Measurements from ENCODE around the gene CUL4A. TPM values are rescaled to one million over a fixed set of nuclear protein-coding genes. Genes with fewer than 3 reads are reported as not detected.

CUL4A gene
- total and polyA plus RNA-seq, 2 donors (not counting 3 experiments of a cell fraction or from before 2014, with no cell fraction given): 37.9 to 80.0 TPM

DNA sequence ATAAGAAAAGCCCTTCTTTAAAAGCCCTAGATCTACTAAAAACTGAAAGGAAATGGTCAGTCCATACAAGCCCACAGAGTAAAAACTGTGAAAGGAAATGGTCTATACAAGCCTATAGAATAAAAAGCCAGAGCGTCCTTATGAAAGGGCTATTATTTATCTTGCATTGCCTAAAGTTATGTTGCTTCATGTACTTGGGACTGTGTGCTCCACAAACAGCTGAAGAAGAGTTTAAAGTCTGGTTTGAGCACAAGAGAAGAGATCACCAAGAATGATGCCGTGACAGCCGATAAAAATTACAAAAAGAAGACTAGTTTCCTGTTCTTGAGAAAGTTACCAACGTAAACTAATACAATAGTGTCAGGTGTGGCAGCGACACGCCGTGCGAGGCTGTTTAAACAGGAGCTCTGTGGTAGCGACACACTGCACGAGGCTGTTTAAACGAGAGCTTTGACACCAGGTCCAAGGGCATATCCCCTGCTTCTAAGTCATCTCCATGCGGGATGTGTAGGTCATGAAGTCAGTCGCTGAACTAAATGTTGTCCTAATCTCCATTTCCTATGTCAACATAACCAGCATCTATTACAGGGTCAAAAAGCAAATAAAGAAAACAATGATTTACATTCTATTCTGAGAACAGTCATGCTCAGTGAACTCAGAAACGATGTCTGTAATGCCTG, 25.8 kb upstream of the CUL4A start:
- Histone ChIP-seq H3K4me3 (replicated peaks in 1 of 3; ENCODE audit: insufficient read depth in 1 of 3, low read depth in 1 of 3, low read length in 3 of 3) (no peak overlapping the region), H3K9me1 (replicated peaks; ENCODE audit: control insufficient read depth, extremely low read depth, insufficient read depth, low read length) (no peaks in the 10 kb centered on the region), H3K9me3 (replicated peaks; ENCODE audit: control insufficient read depth, insufficient read depth, low read length) (no peaks in the 10 kb centered on the region), H3K79me2 (ENCODE audit: control insufficient read depth, insufficient read depth, low read length) (peaks cover 19% of the 10 kb centered on the region), H3K4me1 (ENCODE audit: control insufficient read depth, extremely low read depth, insufficient read depth, low read length) (peaks cover 47% of the 10 kb centered on the region), H3K27ac (ENCODE audit: insufficient read depth, low read depth, low read length) (peak overlapping the region; percentile 41), H3K36me3 (ENCODE audit: control insufficient read depth in 2 of 2, extremely low read depth in 1 of 2, insufficient read depth in 2 of 2, low read length in 2 of 2) (peaks cover 14 to 21% of the 10 kb centered on the region in 2 experiments), H3K4me2 (ENCODE audit: insufficient read depth, low read length) (no peak overlapping the region), H4K20me1 (replicated peaks; ENCODE audit: control insufficient read depth, extremely low read depth, insufficient read depth, low read length) (no peaks in the 10 kb centered on the region), H3K9ac (replicated peaks; ENCODE audit: extremely low read depth, insufficient read depth, low read length) (peak overlapping the region; percentile 2), H2AFZ (ENCODE audit: low read depth, low read length) (no peak overlapping the region), H3K27me3 (ENCODE audit: control insufficient read depth in 2 of 2, insufficient read depth in 2 of 2, low read length in 2 of 2) (no peaks in the 10 kb centered on the region)
- peak; percentile 48 for DNase-seq (ENCODE audit: low read depth, low spot score)
- ChIA-PET POLR2A (no interaction called here), CTCF (interaction anchor here (1.0 kb wide), 1 partner anchor 14 kb away, joined by 3 read pairs; no protein-coding TSS in a partner anchor)
- peak; percentile 72 for FAIRE-seq
- dilution Hi-C loops (cut with MboI; ENCODE audit: extremely low pct_ligation_motif_present, low sequenced_read_pairs) (no loop called here), intact Hi-C loops (cut with micrococcal nuclease) (no loop called here)
- BruUV-seq (replicated peaks): no TSS peak
- TF ChIP-seq POLR2AphosphoS5 (IDR thresholded peaks at IDR 0.05; ENCODE audit: insufficient read depth, low read depth, low read length) (peak; percentile 52), FOS (IDR thresholded peaks at IDR 0.05; ENCODE audit: borderline replicate concordance, insufficient read depth, low read length) (peak; percentile 24), POLR2A (IDR thresholded peaks at IDR 0.05; ENCODE audit: low read depth, low read length) (no peak), EZH2 (IDR thresholded peaks at IDR 0.05; ENCODE audit: borderline replicate concordance, low read depth, low read length, severe bottlenecking) (no peak)
- TF ChIP-seq, protein P1, sequence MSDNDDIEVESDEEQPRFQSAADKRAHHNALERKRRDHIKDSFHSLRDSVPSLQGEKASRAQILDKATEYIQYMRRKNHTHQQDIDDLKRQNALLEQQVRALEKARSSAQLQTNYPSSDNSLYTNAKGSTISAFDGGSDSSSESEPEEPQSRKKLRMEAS (IDR thresholded peaks at IDR 0.05; ENCODE audit: insufficient read depth, insufficient read length): no peak

- no TSS peak for BruUV-seq (replicated peaks)
- H2AFZ ChIP-seq (ENCODE audit: low read depth, low read length): no peak overlapping the region
- peaks cover 19% of the 10 kb centered on the region for H3K79me2 ChIP-seq (ENCODE audit: control insufficient read depth, insufficient read depth, low read length)
- ChIA-PET CTCF (no interaction called here), POLR2A (no interaction called here)
- no peak overlapping the region for H3K9ac ChIP-seq (replicated peaks; ENCODE audit: extremely low read depth, insufficient read depth, low read length)
- peaks cover 8 to 20% of the 10 kb centered on the region in 2 experiments for H3K36me3 ChIP-seq (ENCODE audit: control insufficient read depth in 2 of 2, extremely low read depth in 1 of 2, insufficient read depth in 2 of 2, low read length in 2 of 2)
- no peaks in the 10 kb centered on the region for H4K20me1 ChIP-seq (replicated peaks; ENCODE audit: control insufficient read depth, extremely low read depth, insufficient read depth, low read length)
- no peak for FAIRE-seq
- no peaks in the 10 kb centered on the region for H3K9me3 ChIP-seq (replicated peaks; ENCODE audit: control insufficient read depth, insufficient read depth, low read length)
- no peaks in the 10 kb centered on the region for H3K9me1 ChIP-seq (replicated peaks; ENCODE audit: control insufficient read depth, extremely low read depth, insufficient read depth, low read length)
- dilution Hi-C loops (cut with MboI; ENCODE audit: extremely low pct_ligation_motif_present, low sequenced_read_pairs) (no loop called here), intact Hi-C loops (cut with micrococcal nuclease) (no loop called here)
- H3K4me2 ChIP-seq (ENCODE audit: insufficient read depth, low read length): no peak overlapping the region
- no peak overlapping the region for H3K4me3 ChIP-seq (replicated peaks in 1 of 3; ENCODE audit: insufficient read depth in 1 of 3, low read depth in 1 of 3, low read length in 3 of 3)
- TF ChIP-seq FOS (IDR thresholded peaks at IDR 0.05; ENCODE audit: borderline replicate concordance, insufficient read depth, low read length) (no peak), MYC (IDR thresholded peaks at IDR 0.05; ENCODE audit: low read depth, low read length) (no peak), JUN (IDR thresholded peaks at IDR 0.05; ENCODE audit: borderline replicate concordance, insufficient read depth, insufficient read length, low read depth) (no peak), EZH2 (IDR thresholded peaks at IDR 0.05; ENCODE audit: borderline replicate concordance, low read depth, low read length, severe bottlenecking) (no peak), POLR2AphosphoS5 (IDR thresholded peaks at IDR 0.05; ENCODE audit: insufficient read depth, low read depth, low read length) (no peak), CTCF (IDR thresholded peaks at IDR 0.05; ENCODE audit: extremely low read depth in 1 of 2, insufficient read depth in 1 of 2, low read depth in 1 of 2, low read length in 2 of 2) (no peak), POLR2A (IDR thresholded peaks at IDR 0.05; ENCODE audit: low read depth, low read length) (no peak), GATA2 (IDR thresholded peaks at IDR 0.05; ENCODE audit: insufficient read depth, insufficient read length, low read depth, low read length) (no peak)
- TF ChIP-seq, protein P1 (IDR thresholded peaks at IDR 0.05; ENCODE audit: insufficient read depth, insufficient read length): no peak
- no peaks in the 10 kb centered on the region for H3K27me3 ChIP-seq (ENCODE audit: control insufficient read depth in 2 of 2, insufficient read depth in 2 of 2, low read length in 2 of 2)
- peaks cover 43% of the 10 kb centered on the region for H3K4me1 ChIP-seq (ENCODE audit: control insufficient read depth, extremely low read depth, insufficient read depth, low read length)
- DNase-seq (ENCODE audit: low read depth, low spot score): no peak
- no peak overlapping the region for H3K27ac ChIP-seq (ENCODE audit: insufficient read depth, low read depth, low read length)
Observed at GRCh38 chr13:113184568-113185440, 24.6 kb upstream of the CUL4A start.

Measured in endothelial cell of umbilical vein (primary cell).